HL-60 (cell line): ENCODE data around the gene XKR7.

ENCODE experiments used
- CTCF ChIP-seq: IDR thresholded peaks from one replicate; pipeline ENCODE4 v1.5.1; 2011; ENCODE audit warnings: low read length, control low read depth, inconsistent platforms; ENCODE audit not compliant: insufficient read depth
- GABPA ChIP-seq: IDR thresholded peaks from 2 replicates; pipeline ENCODE4 v1.6.1; 2012; ENCODE audit warnings: low read depth
- POLR2AphosphoS5 ChIP-seq: IDR thresholded peaks from 2 replicates; pipeline ENCODE4 v1.6.1; 2012; ENCODE audit warnings: low read depth

- TF ChIP-seq CTCF (no peak), POLR2AphosphoS5 (no peak), GABPA (no peak)
Observed at GRCh38 chr20:32036716-32037485, 69.0 kb downstream of the XKR7 start.
